Measurements from ENCODE around the gene ARHGAP18.

ARHGAP18 gene

GRCh38 chr6:129709769-129710449 lies at the start of gene ARHGAP18:
TSS of gene ARHGAP18 (minus strand) at chr6:129710177. CDS start at chr6:129710136, 41 bp downstream.
- DNase-seq (ENCODE audit: low read depth in 2 of 2): peak; percentile 58 to 72

DNA sequence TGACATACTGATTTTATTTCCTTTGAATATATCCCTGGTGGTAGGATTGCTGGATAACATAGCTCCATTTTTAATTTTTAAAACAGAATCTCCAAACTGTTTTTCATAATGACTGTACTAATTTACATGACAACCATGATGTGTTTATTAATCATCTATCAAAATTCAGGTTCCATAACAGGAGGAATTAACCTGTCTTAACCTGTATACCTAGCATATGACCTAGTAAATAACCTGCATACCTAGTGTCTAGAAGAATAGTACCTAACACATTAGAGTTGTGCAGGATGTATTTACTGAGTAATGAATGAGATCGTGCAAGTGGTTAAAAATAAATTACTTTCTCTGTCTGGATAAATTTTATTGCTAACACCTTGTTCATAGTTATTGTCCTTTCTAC lies 45.8 kb upstream of the ARHGAP18 start:
- DNase-seq (ENCODE audit: low read depth in 2 of 2): no peak

DNA sequence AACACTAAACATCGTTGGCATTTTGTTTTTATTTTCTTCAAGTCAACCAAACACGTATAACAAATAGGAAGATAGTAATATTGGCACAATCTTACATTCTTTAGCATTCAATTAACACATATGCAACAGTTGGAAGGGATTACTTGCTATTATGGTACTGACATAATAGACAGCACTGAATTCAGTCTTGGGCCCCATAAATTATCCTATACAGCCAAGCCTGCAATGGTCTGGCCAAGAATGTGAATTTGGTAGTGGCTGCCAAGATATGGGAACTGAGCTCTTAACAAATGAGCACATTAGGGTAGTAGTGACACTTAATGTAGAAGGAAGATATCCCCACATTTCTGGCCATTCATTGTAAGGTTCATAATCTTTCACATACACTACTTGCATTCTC lies 44.8 kb upstream of the ARHGAP18 start:
- DNase-seq (ENCODE audit: low read depth in 2 of 2): no peak

GRCh38 chr6:129753422-129753821 lies 43.4 kb upstream of the ARHGAP18 start:
- no peak for DNase-seq (ENCODE audit: low read depth in 2 of 2)

DNA sequence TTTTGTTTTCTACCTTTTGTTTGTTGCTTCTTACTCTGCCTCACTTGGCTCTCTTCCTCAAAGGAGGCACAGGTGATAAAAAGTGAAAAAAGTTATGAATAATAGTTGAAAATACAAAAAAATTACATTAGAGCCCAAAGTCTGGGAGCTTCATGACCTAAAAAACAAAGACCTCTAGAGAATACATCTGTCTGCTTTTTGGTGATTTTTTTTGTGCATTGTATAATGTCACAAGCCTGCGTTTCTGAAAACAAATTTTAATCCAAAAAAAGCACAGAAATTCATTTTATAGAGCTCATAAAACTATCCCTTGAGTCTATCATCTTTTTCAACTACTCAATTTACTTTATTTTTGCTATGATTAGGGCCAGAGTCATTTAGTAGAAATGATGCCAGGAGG lies 41.4 kb upstream of the ARHGAP18 start:
- DNase-seq (ENCODE audit: low read depth in 2 of 2): no peak

DNA sequence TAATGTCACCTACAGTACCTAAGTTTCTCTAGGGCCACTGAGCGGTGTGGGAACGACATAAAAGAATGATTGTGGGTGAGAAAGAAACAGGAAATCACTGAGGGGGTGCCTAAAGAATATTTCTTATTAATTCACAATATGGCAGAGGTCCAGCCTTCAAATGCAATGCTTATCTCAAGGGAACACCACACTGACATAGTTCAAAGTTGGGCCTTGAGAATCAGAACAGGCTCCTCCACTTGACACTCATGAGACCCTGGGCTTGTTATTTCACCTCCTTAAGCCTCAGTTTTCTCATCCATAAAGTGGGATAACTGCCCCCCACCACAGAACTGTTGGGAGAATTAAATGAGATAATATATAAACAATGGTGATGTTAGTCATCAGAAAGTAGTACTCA lies 40.4 kb upstream of the ARHGAP18 start:
- no peak for DNase-seq (ENCODE audit: low read depth in 2 of 2)

DNA sequence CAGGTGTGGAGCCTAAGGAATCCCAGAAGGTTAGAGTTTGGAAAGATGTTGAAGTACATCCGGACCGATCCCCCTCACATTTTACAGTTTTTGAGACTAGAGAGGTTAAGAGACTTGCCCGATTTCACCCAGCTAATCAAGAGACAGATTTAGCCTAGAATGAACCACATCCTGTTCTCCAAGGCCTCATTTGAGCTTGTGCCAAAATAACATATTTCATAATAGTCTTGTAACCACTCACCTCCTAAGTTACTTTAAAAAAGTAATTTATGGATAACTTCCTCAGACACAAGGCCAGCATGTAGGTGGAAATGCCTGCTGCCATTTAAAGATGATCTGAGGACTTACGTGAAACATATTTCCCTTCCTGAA lies 39.8 kb upstream of the ARHGAP18 start:
- no peak for DNase-seq (ENCODE audit: low read depth in 2 of 2)

DNA sequence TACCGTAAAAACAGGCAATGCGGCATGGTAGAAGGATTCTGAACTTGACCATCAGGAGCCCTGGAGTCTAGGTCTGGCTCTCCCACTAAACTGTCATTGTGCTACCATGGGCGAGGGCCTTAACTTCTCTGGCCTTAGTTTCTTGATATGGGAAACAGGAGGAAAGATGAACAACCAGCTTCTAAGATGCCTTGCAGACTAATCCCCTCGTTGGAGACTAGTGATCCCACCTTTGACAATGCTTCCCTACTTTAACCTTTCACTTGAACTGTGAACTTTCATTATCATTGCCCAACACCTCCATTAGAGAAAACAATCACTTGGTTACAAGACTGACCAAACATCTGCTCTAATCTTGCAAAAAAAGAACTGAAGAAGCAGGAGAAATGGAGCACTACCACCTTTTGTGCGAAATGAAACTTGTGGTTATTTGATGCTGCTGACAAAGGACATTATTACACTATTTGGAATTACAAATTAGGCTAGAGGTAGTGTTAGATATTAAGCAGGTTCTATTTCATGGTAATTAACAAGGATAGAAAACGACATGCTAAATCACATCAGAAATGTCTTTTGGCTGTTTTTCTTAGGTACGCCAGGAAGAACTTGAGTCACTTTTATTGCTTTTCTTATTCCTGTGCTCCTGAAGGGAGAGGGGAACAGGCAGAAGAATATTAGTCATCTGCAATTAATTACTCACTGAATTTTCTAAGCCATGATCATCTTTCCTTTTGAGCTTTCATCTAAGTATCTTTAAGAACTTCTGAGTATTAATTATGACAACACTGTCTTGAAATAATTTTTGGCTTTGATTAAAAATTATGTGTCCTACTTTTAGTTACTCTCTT lies 39.1 kb upstream of the ARHGAP18 start:
- DNase-seq (ENCODE audit: low read depth in 2 of 2): no peak

DNA sequence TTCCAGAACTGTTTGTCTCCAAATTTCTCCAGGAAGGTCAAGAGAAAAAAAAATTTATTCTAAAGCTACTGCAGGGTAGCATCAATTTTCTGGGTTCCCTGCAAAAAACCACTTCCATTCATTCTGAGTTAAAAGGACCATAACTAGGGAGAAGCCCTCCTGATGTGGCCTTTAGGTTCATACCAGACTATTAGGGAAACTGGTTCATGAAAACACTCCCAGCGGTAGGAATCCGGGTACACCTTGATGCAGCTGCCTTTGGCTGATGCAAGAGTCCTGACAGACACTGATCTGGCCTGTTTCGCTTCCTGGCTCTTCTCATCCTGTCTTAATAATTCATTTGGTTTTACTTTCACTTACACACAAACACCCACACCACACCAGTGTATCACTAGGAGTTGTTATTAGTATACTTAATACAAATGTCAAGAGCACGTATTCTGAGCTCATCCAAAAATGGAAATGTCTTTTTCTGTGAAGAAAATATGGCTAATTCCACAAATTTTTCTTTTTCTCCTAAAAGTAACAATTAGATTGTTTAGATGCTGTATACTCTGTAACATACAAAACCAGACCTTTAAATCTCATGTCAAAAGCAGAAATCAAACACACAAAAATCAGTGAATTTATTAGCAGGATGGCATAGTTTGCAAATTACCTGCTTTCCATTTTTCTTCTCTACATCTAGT lies 38.4 kb upstream of the ARHGAP18 start:
- DNase-seq (ENCODE audit: low read depth in 2 of 2): peak; percentile 24 to 38

DNA sequence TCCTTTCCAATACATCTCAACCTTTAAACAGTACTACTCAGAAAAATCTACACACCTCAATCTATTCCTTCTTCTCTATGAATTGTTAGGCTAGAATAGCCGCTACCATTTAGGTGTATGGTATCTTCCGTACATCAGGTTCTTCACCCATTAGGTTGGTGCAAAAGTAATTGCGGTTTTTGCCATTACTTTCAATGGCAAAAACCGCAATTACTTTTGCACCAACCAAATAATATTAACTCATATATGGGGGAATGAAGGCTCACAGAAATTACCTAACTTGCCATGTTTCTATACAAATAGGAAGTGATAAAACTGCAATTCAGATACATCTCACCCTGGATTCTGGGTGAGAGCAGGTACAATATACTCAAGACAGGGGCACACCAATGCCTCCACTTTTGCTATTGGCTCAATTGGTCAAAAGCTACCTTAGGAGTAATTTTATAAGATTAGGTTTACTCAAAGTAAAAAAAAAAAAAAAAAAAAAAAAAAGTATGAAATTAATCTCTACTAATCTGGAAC lies 37.7 kb upstream of the ARHGAP18 start:
- DNase-seq (ENCODE audit: low read depth in 2 of 2): no peak

- no peak for DNase-seq (ENCODE audit: low read depth in 2 of 2)
Measured at GRCh38 chr6:129744880-129745237, 34.9 kb upstream of the ARHGAP18 start.

GRCh38 chr6:129744201-129744879 lies 34.4 kb upstream of the ARHGAP18 start:
- no peak for DNase-seq (ENCODE audit: low read depth in 2 of 2)

DNA sequence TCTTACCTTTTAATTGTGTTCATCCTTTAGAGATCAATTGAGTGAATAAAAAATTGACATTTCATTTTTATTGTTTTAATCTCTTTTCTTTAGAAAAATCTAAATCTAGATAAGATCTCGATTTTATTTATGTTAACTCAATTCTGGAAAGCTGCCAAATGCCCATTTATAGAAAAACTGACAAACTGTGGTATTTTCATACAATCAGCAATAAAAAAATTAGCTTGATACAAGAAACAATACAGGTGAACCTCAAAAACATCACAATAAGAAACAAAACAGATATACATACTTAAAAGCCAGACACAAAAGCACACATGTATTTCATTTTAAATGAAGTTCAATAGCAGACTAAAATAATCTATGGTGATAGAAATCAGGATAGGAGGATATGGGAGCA lies 30.0 kb upstream of the ARHGAP18 start:
- DNase-seq (ENCODE audit: low read depth in 2 of 2): no peak

DNA sequence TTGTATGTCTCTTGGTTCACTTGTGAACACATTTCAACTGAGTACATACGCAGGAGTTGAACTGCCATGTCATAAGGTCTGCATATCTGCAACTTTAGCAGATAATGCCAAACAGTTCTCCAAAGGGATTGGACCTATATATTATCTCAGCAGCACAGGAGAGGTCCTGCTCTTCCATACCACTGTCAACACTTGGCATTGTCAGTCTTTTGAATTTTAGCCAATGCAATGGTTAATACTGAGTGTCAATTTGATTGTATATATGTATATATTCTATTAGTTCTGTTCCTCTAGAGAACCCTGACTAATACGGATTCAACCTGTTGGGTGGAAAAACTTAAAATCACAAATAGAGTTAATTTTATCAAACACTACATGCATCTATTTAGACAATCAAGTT lies 26.1 kb upstream of the ARHGAP18 start:
- DNase-seq (ENCODE audit: low read depth in 2 of 2): no peak

- no peak for DNase-seq (ENCODE audit: low read depth in 2 of 2)
Measured at GRCh38 chr6:129733290-129733689, 23.3 kb upstream of the ARHGAP18 start.

- DNase-seq (ENCODE audit: low read depth in 2 of 2): no peak
Measured at GRCh38 chr6:129732542-129732941, 22.6 kb upstream of the ARHGAP18 start.

DNA sequence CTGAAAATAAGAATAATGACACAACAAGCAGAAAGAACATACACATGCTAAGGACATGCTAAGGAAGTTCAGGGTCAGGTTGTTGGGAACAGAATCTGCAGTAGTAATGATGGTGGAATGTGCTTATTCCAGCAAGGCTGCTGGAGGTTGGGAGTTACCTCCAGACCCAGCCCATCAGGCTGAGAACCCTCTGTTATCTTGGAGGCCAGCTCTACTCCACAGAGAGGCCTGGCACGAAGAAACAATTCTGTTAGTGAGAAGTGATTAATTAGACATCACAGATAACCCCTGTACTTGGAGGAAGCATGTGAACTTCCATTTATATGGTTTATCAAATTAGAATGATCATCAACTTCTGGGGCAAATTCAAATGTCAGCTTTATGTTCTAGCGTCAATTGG lies 22.1 kb upstream of the ARHGAP18 start:
- no peak for DNase-seq (ENCODE audit: low read depth in 2 of 2)

- DNase-seq (ENCODE audit: low read depth in 2 of 2): no peak
Measured at GRCh38 chr6:129731428-129731827, 21.5 kb upstream of the ARHGAP18 start.

- no peak for DNase-seq (ENCODE audit: low read depth in 2 of 2)
Measured at GRCh38 chr6:129730477-129731165, 20.6 kb upstream of the ARHGAP18 start.

DNA sequence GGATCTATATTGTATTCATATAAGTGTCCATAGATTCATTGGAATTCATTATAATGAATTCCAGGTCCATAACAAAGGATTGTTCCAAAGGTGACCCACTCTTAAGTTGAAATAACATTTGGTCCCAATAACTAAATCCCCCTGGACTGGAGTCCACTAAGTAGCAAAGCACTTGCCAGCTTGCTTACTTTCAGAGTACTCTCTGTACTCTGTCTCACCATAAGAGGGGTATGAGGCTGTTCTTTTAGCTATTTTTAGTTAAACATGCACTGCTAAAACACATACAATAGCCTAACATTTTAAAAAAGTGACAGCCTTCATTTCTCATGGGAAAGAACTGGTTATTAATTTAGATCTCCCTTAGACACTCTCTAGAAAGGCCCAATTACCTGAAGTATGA lies 16.7 kb upstream of the ARHGAP18 start:
- DNase-seq (ENCODE audit: low read depth in 2 of 2): no peak

- no peak for DNase-seq (ENCODE audit: low read depth in 2 of 2)
Measured at GRCh38 chr6:129725341-129725740, 15.4 kb upstream of the ARHGAP18 start.

Data from stimulated activated CD4-positive, alpha-beta T cell treated with anti-CD3 and anti-CD28 coated beads, Interleukin-4, amount 100 ng/mL, for 48 hours (primary cell).